ENCODE data around the gene CTXN3. TPM values are rescaled to one million over a fixed set of nuclear protein-coding genes. Genes with fewer than 3 reads are reported as not detected.
"Not testable (repeated sequence)": the region's sequence is repeated elsewhere in the genome, so short reads cannot be mapped to it uniquely, and the experiment has no call there.

The CTXN3 gene
- total RNA-seq, 2 donors from 2014 or later = not detected

DNA sequence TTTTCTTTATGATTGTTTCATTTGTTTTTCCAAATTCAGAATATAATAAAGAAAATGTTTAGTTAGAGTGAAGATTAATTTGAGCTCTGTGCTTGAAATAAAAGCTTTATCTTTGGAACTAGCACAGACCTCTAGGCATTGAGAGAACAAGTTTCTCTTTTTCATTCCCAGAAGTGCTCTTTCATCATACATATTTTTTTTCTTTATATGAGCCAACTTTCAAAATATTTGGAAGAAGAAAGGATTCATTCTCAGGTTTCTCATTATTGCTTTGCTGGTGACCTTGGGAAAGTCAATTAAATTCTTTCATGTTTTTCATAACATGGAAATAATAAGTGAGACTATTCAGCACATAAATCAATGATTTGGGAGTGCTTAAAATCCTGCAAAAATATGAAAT lies 16.8 kb downstream of the CTXN3 start:
- no peaks in the 10 kb centered on the region for H3K36me3 Mint-ChIP-seq (ENCODE audit: insufficient read depth in 2 of 2)

GRCh38 chr5:127666043-127666716 lies 17.3 kb downstream of the CTXN3 start:
- H3K27me3 Mint-ChIP-seq (ENCODE audit: low read depth) = no peaks in the 10 kb centered on the region
- no peak for DNase-seq

More for the DNA sequence above, 16.8 kb downstream of the CTXN3 start:
- ATAC-seq (replicated peaks in 1 of 2) (no peak), DNase-seq (no peak)
- H3K9me3 Mint-ChIP-seq = no peaks in the 10 kb centered on the region
- no peaks in the 10 kb centered on the region for H3K4me1 Mint-ChIP-seq (ENCODE audit: low read depth)
- no peaks in the 10 kb centered on the region for H3K27me3 Mint-ChIP-seq (ENCODE audit: low read depth)
- no peak overlapping the region for H3K4me3 Mint-ChIP-seq
- H3K27ac Mint-ChIP-seq = no peak overlapping the region

DNA sequence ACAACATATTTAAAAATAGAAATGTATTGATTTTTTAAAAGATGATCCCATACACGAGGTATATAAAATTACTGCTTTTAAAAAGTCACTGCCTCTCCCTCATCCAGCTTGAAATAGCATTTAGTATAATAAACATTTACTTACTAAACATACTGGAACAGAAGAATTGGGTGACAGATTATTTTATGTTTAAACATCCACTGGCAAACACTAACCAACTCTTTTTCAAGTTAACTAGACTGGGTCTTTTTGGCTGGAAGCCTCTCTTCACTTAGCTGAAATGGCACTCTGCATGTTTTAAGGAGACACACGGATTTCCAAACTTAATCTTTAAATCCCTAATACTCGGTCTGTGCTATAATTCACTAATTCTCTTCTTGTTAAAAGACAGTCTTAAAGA lies 19.0 kb downstream of the CTXN3 start:
- Mint-ChIP-seq H3K36me3 (ENCODE audit: insufficient read depth in 2 of 2) (no peaks in the 10 kb centered on the region), H3K9me3 (no peaks in the 10 kb centered on the region), H3K27me3 (ENCODE audit: low read depth) (no peaks in the 10 kb centered on the region), H3K27ac (no peak overlapping the region), H3K4me3 (no peak overlapping the region), H3K4me1 (ENCODE audit: low read depth) (no peaks in the 10 kb centered on the region)
- DNase-seq (no peak), ATAC-seq (replicated peaks in 1 of 2) (no peak)

More at GRCh38 chr5:127666043-127666716, 17.3 kb downstream of the CTXN3 start:
- H3K27ac Mint-ChIP-seq = no peak overlapping the region
- no peaks in the 10 kb centered on the region for H3K36me3 Mint-ChIP-seq (ENCODE audit: insufficient read depth in 2 of 2)
- no peak for ATAC-seq (replicated peaks in 1 of 2)
- no peak overlapping the region for H3K4me3 Mint-ChIP-seq
- H3K9me3 Mint-ChIP-seq = no peaks in the 10 kb centered on the region
- no peaks in the 10 kb centered on the region for H3K4me1 Mint-ChIP-seq (ENCODE audit: low read depth)

- Mint-ChIP-seq H3K4me1 (ENCODE audit: low read depth) (no peaks in the 10 kb centered on the region), H3K9me3 (no peaks in the 10 kb centered on the region), H3K27ac (no peak overlapping the region), H3K27me3 (ENCODE audit: low read depth) (no peaks in the 10 kb centered on the region), H3K4me3 (no peak overlapping the region), H3K36me3 (ENCODE audit: insufficient read depth in 2 of 2) (no peaks in the 10 kb centered on the region)
- DNase-seq (no peak), ATAC-seq (replicated peaks in 1 of 2) (no peak)
Observed at GRCh38 chr5:127671218-127671617, 22.3 kb downstream of the CTXN3 start.

DNA sequence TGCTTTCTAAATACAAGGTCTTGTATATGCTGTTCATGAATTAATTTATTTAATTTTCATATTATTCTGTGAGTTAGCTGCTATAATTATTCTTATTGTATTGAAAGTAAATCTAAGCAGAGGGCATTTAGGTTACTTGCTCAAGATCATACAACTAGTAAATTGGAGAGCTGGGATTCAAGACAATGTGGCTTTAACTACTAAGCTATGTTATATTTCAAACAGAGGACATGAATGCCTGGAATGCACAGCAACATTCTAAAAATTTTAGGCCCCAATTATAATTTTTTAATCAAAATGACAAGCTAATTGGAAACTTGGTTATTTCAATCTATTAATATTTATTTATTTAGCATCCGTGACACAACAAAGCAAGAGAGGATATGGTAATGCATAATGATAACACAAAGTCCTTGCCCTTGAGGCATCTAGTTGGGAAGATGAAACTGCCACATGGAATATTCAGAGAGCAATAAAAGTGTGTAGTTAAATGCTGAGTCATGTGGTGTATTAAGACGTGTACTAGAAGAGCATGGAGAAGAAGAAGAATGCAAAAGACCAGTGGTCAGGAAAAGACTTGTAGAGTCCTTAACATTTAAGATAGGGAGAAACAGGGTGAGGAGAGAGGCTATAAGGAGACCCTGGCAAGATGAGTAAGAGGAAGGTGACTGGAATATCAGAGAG lies 24.4 kb downstream of the CTXN3 start:
- Mint-ChIP-seq H3K36me3 (ENCODE audit: insufficient read depth in 2 of 2) (no peaks in the 10 kb centered on the region), H3K9me3 (peaks cover 0 to 2% of the 10 kb centered on the region in 2 donors), H3K27ac (no peak overlapping the region), H3K27me3 (ENCODE audit: low read depth) (no peaks in the 10 kb centered on the region), H3K4me3 (no peak overlapping the region), H3K4me1 (ENCODE audit: low read depth) (no peaks in the 10 kb centered on the region)
- no peak for DNase-seq
- ATAC-seq (replicated peaks in 1 of 2) = no peak

- not testable (repeated sequence) for H3K9me3 Mint-ChIP-seq; DNase-seq; H3K4me1 Mint-ChIP-seq (ENCODE audit: low read depth); H3K27me3 Mint-ChIP-seq (ENCODE audit: low read depth); H3K36me3 Mint-ChIP-seq (ENCODE audit: insufficient read depth in 2 of 2); ATAC-seq (replicated peaks in 1 of 2); H3K4me3 Mint-ChIP-seq; H3K27ac Mint-ChIP-seq
Observed at GRCh38 chr5:127676951-127677350, 28.1 kb downstream of the CTXN3 start.

DNA sequence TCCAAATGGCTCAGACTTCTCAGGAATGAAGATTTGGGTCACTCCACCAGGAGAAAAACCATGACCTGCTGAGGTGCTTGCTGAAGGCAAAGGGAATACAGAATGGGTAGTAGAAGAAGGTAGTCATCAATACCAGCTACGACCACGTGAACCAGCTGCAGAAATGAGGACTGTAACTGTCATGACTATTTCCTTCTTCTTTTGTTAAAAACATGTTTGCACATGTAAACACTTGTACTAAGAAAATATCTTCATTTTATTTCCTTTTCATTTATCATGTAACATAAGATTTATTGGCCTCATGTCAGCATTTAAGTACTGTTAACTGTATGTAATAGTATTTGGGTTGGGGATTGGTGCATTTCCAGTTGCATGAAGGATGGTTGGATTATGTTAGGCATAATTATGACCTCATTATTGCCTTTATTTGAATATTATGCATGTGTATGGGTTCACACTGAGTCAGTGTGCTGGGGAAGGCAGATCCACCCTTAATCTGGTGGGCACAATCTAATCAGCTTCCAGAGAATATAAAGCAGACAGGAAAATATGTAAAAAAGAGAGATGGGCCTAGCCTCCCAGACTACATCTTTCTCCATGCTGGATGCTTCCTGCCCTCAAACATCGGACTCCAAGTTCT lies 30.9 kb downstream of the CTXN3 start:
- not testable (repeated sequence) for ATAC-seq (replicated peaks in 1 of 2); H3K4me3 Mint-ChIP-seq; H3K27me3 Mint-ChIP-seq (ENCODE audit: low read depth); H3K9me3 Mint-ChIP-seq; H3K27ac Mint-ChIP-seq; H3K4me1 Mint-ChIP-seq (ENCODE audit: low read depth); DNase-seq; H3K36me3 Mint-ChIP-seq (ENCODE audit: insufficient read depth in 2 of 2)

DNA sequence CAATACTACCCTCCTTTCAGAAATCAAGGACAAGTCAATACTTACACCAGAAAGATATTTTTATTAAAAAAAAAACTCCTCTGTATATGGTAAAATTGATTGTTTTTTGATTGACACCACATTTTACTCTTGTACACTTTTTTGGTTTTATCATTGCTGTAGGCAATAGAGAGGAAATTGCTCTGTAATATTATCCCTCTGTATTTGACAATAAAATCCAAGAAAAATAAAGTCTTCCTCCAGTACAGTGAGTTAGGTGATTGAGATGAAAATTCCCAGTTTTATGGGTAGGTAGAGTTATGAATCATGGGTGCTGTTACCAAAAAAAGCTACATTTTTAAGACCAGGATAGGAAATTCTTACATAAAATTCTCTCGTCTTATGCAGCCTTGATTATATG lies 31.7 kb downstream of the CTXN3 start:
- Mint-ChIP-seq H3K4me3 (no peak overlapping the region), H3K27me3 (ENCODE audit: low read depth) (no peaks in the 10 kb centered on the region), H3K27ac (no peak overlapping the region), H3K4me1 (ENCODE audit: low read depth) (no peaks in the 10 kb centered on the region), H3K36me3 (ENCODE audit: insufficient read depth in 2 of 2) (no peaks in the 10 kb centered on the region), H3K9me3 (peaks cover 0 to 2% of the 10 kb centered on the region in 2 donors)
- no peak for ATAC-seq (replicated peaks in 1 of 2)
- no peak for DNase-seq

GRCh38 chr5:127683008-127683407 lies 34.1 kb downstream of the CTXN3 start:
- Mint-ChIP-seq H3K9me3 (peaks cover 0 to 2% of the 10 kb centered on the region in 2 donors), H3K36me3 (ENCODE audit: insufficient read depth in 2 of 2) (no peaks in the 10 kb centered on the region), H3K4me1 (ENCODE audit: low read depth) (no peaks in the 10 kb centered on the region), H3K27ac (no peak overlapping the region), H3K27me3 (ENCODE audit: low read depth) (no peaks in the 10 kb centered on the region), H3K4me3 (no peak overlapping the region)
- ATAC-seq (replicated peaks in 1 of 2) = no peak
- no peak for DNase-seq

GRCh38 chr5:127684726-127685467 lies 36.0 kb downstream of the CTXN3 start:
- no peaks in the 10 kb centered on the region for H3K27me3 Mint-ChIP-seq (ENCODE audit: low read depth)
- no peak for DNase-seq

GRCh38 chr5:127685662-127686061 lies 36.8 kb downstream of the CTXN3 start:
- no peaks in the 10 kb centered on the region for H3K36me3 Mint-ChIP-seq (ENCODE audit: insufficient read depth in 2 of 2)
- H3K4me3 Mint-ChIP-seq = no peak overlapping the region
- H3K27ac Mint-ChIP-seq = no peak overlapping the region
- DNase-seq (no peak), ATAC-seq (replicated peaks in 1 of 2) (no peak)
- no peaks in the 10 kb centered on the region for H3K9me3 Mint-ChIP-seq
- H3K4me1 Mint-ChIP-seq (ENCODE audit: low read depth) = no peaks in the 10 kb centered on the region
- H3K27me3 Mint-ChIP-seq (ENCODE audit: low read depth) = no peaks in the 10 kb centered on the region

More at GRCh38 chr5:127684726-127685467, 36.0 kb downstream of the CTXN3 start:
- Mint-ChIP-seq H3K4me3 (no peak overlapping the region), H3K27ac (no peak overlapping the region), H3K4me1 (ENCODE audit: low read depth) (no peaks in the 10 kb centered on the region), H3K9me3 (no peaks in the 10 kb centered on the region), H3K36me3 (ENCODE audit: insufficient read depth in 2 of 2) (no peaks in the 10 kb centered on the region)
- no peak for ATAC-seq (replicated peaks in 1 of 2)

DNA sequence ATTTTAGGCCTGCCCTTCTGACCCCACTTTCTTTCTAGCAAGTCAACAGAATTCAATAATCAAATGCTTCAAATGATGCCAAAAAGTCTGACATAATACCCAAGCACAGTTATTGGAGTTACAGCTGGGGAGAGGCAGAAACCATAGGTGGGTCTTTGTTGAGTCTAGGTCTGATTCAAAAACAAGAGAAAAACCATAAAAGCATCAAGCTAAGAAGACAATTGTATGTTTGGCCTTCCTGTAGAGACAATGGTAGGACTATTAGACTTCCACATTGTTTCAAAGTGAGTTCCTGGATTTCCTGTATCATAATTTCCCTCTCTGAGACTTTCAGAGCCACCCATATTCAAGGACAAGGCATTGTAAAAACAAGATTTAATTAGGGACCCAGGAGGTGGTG lies 37.5 kb downstream of the CTXN3 start:
- H3K9me3 Mint-ChIP-seq = peaks cover 0 to 2% of the 10 kb centered on the region in 2 donors
- no peaks in the 10 kb centered on the region for H3K27me3 Mint-ChIP-seq (ENCODE audit: low read depth)
- H3K27ac Mint-ChIP-seq = no peak overlapping the region
- H3K4me3 Mint-ChIP-seq = no peak overlapping the region
- H3K36me3 Mint-ChIP-seq (ENCODE audit: insufficient read depth in 2 of 2) = no peaks in the 10 kb centered on the region
- DNase-seq = no peak
- no peak for ATAC-seq (replicated peaks in 1 of 2)
- H3K4me1 Mint-ChIP-seq (ENCODE audit: low read depth) = no peaks in the 10 kb centered on the region

Measured in activated T-cell treated with anti-CD3 and anti-CD28 coated beads, Interleukin-2, amount 50 U/mL, for 72 hours (primary cell).